Measurements from ENCODE around the gene BCAP31.

Gene BCAP31

GRCh38 chrX:153725832-153726285 is 1.7 kb upstream of the BCAP31 start:
- TF ChIP-seq CTCF (conservative IDR thresholded peaks at IDR 0.05) (no peak), ZFX (IDR thresholded peaks at IDR 0.05) (peak; percentile 36; the same call in 1 of the 2 replicates)
- peak overlapping the region; percentile 95 for H3K27ac ChIP-seq

DNA sequence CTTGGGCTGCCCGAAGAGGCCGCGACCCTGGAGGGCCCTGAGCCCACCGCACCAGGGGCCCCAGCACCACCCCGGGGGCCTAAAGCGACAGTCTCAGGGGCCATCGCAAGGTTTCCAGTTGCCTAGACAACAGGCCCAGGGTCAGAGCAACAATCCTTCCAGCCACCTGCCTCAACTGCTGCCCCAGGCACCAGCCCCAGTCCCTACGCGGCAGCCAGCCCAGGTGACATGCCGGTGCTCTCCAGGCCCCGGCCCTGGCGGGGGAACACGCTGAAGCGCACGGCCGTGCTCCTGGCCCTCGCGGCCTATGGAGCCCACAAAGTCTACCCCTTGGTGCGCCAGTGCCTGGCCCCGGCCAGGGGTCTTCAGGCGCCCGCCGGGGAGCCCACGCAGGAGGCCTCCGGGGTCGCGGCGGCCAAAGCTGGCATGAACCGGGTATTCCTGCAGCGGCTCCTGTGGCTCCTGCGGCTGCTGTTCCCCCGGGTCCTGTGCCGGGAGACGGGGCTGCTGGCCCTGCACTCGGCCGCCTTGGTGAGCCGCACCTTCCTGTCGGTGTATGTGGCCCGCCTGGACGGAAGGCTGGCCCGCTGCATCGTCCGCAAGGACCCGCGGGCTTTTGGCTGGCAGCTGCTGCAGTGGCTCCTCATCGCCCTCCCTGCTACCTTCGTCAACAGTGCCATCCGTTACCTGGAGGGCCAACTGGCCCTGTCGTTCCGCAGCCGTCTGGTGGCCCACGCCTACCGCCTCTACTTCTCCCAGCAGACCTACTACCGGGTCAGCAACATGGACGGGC is 1.0 kb upstream of the BCAP31 start:
- TF ChIP-seq CTCF (conservative IDR thresholded peaks at IDR 0.05) (no peak), ZFX (IDR thresholded peaks at IDR 0.05) (no peak)
- H3K27ac ChIP-seq, result peak overlapping the region; percentile 95

DNA sequence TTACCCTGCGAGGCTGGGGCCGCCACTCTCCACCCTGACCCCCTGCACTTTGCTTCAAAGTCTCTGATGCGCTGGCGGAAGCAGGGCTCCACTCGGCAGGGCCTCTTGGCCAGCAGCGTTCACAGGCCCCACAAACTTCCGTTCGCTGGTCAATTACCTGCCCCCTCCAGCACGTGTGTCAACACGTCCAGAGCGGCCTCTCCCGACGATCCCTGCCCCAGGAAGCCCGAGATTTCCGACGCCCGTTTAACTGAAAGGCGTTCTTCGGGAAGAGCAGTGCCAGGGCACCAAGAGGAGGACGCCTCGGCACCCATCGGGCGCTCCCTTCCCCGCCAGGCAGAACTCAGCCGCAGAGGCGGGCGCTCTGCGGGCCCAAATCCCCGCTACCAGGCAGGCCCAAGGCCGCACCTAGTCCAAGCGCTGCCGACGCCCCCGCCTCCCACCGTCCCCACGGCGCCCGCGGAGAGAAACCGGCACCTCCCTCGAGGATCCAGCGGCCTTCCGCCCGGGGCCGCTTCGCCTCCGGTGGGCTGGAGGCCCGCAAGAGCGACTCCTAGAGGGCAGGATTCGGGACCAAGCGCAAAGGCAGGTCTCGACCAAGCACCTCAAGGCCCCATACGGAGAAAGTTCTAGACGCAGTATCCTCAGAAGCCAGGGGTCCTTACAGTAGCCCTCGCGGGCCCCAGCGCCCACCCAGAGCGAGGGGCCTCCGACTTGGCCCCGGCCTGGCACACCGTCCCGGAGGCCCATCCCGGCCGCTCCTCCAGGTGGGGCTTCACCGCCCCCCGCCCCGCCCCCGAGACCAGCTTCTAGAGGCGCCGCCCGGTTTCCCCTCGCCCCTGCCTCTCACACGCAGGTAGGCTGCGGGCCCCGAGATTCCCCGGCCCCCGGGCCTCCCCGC is 586 bp downstream of the BCAP31 start:
- peak overlapping the region; percentile 95 for H3K27ac ChIP-seq
- TF ChIP-seq ZFX (IDR thresholded peaks at IDR 0.05) (peak; percentile 35; the same call in 1 of the 2 replicates), CTCF (conservative IDR thresholded peaks at IDR 0.05) (peak; percentile 45)

- H3K27ac ChIP-seq, result peak overlapping the region; percentile 95
- no peak for TF ChIP-seq CTCF (conservative IDR thresholded peaks at IDR 0.05)
- TF ChIP-seq ZFX (IDR thresholded peaks at IDR 0.05), result no peak
These were observed 1.4 kb downstream of the BCAP31 start for GRCh38 chrX:153722704-153723350.

DNA sequence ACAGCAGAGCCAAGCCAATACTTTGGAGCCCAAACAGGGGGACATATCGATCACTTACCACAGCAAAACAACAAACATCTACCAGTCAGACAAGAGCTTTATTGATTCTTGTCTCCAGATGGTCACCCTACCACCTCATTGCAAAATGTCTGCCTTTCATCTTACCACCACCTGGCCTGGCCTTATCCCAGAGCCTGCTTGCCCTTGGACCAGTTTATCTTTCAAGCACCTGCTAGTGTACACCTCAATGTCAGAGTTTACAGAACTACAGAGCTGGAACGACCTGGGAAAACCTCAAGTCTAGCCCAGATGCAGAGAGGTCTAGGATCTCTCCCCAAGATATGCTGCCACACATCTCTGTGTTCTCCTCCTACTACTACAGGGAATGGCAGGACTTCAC is 4.5 kb downstream of the BCAP31 start:
- no peak for TF ChIP-seq ZFX (IDR thresholded peaks at IDR 0.05)
- no peak for TF ChIP-seq CTCF (conservative IDR thresholded peaks at IDR 0.05)
- no peak overlapping the region for H3K27ac ChIP-seq

DNA sequence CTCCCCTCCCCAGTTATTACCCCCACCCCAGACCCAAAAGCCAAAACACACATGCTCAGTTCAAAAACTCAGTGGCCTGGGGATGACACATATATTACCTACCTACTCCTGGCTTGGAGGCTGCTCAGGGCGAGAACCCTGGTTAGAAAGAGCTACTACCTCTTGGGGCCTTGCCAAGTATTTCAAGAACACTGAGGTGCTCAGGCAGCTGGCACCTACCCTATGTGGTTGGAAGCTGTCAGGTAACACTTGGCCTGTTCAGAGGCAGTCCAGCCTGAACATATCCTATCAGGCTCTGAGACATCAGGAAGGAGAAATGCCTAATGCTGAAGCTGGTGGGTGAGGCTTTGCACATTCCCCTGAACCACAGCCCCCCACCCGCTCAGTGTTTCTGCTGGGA is 4.9 kb downstream of the BCAP31 start:
- TF ChIP-seq ZFX (IDR thresholded peaks at IDR 0.05), result no peak
- no peak for TF ChIP-seq CTCF (conservative IDR thresholded peaks at IDR 0.05)

More for the DNA sequence above, 4.9 kb downstream of the BCAP31 start:
- H3K27ac ChIP-seq, result no peak overlapping the region
